HFFc6 (cell line): ENCODE results near the gene SPOCK1. TPM values are rescaled to one million over a fixed set of nuclear protein-coding genes. Genes with fewer than 3 reads are reported as not detected.

Source experiments
- DNase-seq: peaks from one replicate; pipeline ENCODE4 v3.0.0-alpha.2; 2018
- H3K27ac Mint-ChIP-seq: 2 replicates; pipeline ENCODE4 v1.8.0; 2020; ENCODE audit warnings: mild to moderate bottlenecking, mixed read lengths
- H3K27me3 Mint-ChIP-seq: 2 replicates; pipeline ENCODE4 v1.8.0; 2021; ENCODE audit warnings: mild to moderate bottlenecking, moderate library complexity, mixed read lengths; ENCODE audit not compliant: insufficient read depth
- H3K36me3 Mint-ChIP-seq: 2 replicates; pipeline ENCODE4 v1.8.0; 2021; ENCODE audit warnings: low read depth, mixed read lengths
- H3K4me1 Mint-ChIP-seq: 2 replicates; pipeline ENCODE4 v1.8.0; 2020; ENCODE audit warnings: low read depth, mixed read lengths
- H3K4me3 Mint-ChIP-seq: 2 replicates; pipeline ENCODE4 v1.8.0; 2020; ENCODE audit warnings: mild to moderate bottlenecking, moderate library complexity, mixed read lengths
- H3K9me3 Mint-ChIP-seq: 2 replicates; pipeline ENCODE4 v1.8.0; 2020; ENCODE audit warnings: mild to moderate bottlenecking, mixed read lengths
- CTCF ChIP-seq: fragments of 200-600 bp; sonication (generic); IDR thresholded peaks from 2 replicates; pipeline ENCODE4 v1.5.0; 2021; ENCODE audit warnings: antibody characterized with exemption, mild to moderate bottlenecking
- total RNA-seq, 6 experiments: library from RNA; stranded (reverse); fragmentation: NEBNext Ultra II Directional; extraction: Animal tissue kit (Norgen Biotek cat#: 25700); gene quantifications; 2 replicates in 1 of 6; 3 replicates in 5 of 6; pipeline ENCODE4 v1.2.3, GENCODE V29; 2021

The SPOCK1 gene
- total RNA-seq, 6 experiments from 2014 or later = 111 to 170 (median 125) TPM

GRCh38 chr5:137454671-137455070 lies 44.5 kb downstream of the SPOCK1 start:
- Mint-ChIP-seq H3K27me3 (no peaks in the 10 kb centered on the region), H3K9me3 (no peaks in the 10 kb centered on the region), H3K4me3 (no peak overlapping the region), H3K36me3 (peaks cover 4% of the 10 kb centered on the region; the same call in 1 of the 2 replicates), H3K27ac (no peak overlapping the region), H3K4me1 (no peaks in the 10 kb centered on the region)
- DNase-seq = no peak
- TF ChIP-seq CTCF = no peak

DNA sequence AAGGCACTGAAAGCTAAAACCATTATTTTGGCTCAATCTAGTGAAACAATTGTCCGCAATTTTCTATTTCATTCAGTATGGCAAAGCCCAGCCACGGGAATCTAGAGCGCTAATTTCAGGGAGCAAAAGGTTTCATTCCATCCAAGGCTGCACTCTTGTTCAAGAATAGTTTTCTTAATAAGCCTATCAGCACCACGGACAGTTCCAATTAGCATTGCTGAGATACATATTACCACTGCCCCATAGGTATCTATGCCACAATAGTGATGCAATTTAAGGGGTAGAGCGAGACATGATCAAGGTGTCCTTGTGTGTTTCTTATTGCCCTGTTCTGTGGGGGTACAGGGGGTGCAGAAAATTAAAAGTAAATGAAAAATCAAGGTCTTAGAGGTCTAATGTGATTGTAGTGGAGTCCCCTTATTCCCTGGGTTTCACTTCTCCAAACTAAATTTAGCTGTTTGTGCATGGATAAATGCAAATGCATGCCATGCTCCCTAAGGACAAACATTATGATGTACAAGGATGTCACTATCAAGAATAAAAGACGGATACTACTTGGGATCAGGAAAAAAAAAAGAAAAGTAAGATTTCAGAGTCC lies 45.5 kb downstream of the SPOCK1 start:
- peak; percentile 20 for DNase-seq
- Mint-ChIP-seq H3K36me3 (no peaks in the 10 kb centered on the region), H3K4me3 (no peak overlapping the region), H3K4me1 (no peaks in the 10 kb centered on the region), H3K9me3 (no peaks in the 10 kb centered on the region), H3K27me3 (no peaks in the 10 kb centered on the region), H3K27ac (no peak overlapping the region)
- TF ChIP-seq CTCF = no peak

- Mint-ChIP-seq H3K4me3 (no peak overlapping the region), H3K27ac (no peak overlapping the region), H3K27me3 (no peaks in the 10 kb centered on the region), H3K36me3 (no peaks in the 10 kb centered on the region), H3K4me1 (no peaks in the 10 kb centered on the region), H3K9me3 (no peaks in the 10 kb centered on the region)
- TF ChIP-seq CTCF = no peak
- no peak for DNase-seq
Measured at GRCh38 chr5:137450759-137451158, 48.4 kb downstream of the SPOCK1 start.

- no peak for TF ChIP-seq CTCF
- H3K27ac Mint-ChIP-seq = no peak overlapping the region
- H3K27me3 Mint-ChIP-seq = no peaks in the 10 kb centered on the region
- no peak for DNase-seq
- no peaks in the 10 kb centered on the region for H3K4me1 Mint-ChIP-seq
- no peaks in the 10 kb centered on the region for H3K36me3 Mint-ChIP-seq
- H3K9me3 Mint-ChIP-seq = no peaks in the 10 kb centered on the region
- no peak overlapping the region for H3K4me3 Mint-ChIP-seq
Measured at GRCh38 chr5:137448868-137449267, 50.3 kb downstream of the SPOCK1 start.

DNA sequence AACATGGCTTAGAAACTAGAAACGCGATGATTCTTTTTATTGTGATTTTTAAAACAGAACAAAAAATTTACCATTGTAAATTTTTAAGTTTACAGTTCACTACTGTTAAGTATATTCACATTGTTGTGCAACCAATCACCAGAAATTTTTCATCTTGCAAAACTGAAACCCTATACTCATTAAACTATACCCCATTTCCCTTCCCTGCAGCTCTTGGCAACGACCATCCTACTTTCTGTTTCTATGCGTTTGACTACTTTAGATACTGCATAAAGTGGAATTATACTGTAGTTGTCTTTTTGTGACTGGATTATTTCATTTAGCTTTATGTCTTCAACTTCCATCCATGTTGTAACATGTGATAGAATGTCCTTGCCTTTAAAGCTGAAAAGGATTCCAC lies 52.5 kb downstream of the SPOCK1 start:
- Mint-ChIP-seq H3K27me3 (no peaks in the 10 kb centered on the region), H3K36me3 (no peaks in the 10 kb centered on the region), H3K4me1 (no peaks in the 10 kb centered on the region), H3K27ac (no peak overlapping the region), H3K9me3 (no peaks in the 10 kb centered on the region), H3K4me3 (no peak overlapping the region)
- no peak for DNase-seq
- no peak for TF ChIP-seq CTCF

DNA sequence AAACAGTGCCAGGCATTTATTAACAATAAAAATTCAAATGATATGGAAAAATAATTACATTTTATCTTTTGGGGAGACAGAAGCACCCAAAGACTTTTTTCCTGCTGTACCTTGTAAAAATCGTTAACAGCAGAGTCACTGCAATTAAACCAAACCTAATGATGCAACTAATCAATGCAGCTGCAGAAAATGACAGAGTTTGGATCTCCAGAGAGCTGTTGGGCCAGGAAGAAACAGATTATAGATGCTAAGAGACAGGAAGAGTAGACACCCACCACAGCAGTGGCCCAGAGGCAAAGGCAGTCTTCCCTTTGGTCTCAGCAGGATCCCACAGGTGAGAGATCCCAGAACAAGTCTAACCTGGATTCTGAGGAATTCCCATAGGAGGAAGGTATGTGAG lies 53.0 kb downstream of the SPOCK1 start:
- no peaks in the 10 kb centered on the region for H3K27me3 Mint-ChIP-seq
- H3K36me3 Mint-ChIP-seq = no peaks in the 10 kb centered on the region
- H3K4me3 Mint-ChIP-seq = no peak overlapping the region
- TF ChIP-seq CTCF = no peak
- no peaks in the 10 kb centered on the region for H3K4me1 Mint-ChIP-seq
- DNase-seq = no peak
- no peak overlapping the region for H3K27ac Mint-ChIP-seq
- no peaks in the 10 kb centered on the region for H3K9me3 Mint-ChIP-seq
